ENCODE results near the gene VPS16. TPM values are rescaled to one million over a fixed set of nuclear protein-coding genes. Genes with fewer than 3 reads are reported as not detected.

The VPS16 gene
- total and polyA plus RNA-seq, 2 of the 4 experiments (the other 2 are of a cell fraction) = 38.7 to 48.0 TPM

DNA sequence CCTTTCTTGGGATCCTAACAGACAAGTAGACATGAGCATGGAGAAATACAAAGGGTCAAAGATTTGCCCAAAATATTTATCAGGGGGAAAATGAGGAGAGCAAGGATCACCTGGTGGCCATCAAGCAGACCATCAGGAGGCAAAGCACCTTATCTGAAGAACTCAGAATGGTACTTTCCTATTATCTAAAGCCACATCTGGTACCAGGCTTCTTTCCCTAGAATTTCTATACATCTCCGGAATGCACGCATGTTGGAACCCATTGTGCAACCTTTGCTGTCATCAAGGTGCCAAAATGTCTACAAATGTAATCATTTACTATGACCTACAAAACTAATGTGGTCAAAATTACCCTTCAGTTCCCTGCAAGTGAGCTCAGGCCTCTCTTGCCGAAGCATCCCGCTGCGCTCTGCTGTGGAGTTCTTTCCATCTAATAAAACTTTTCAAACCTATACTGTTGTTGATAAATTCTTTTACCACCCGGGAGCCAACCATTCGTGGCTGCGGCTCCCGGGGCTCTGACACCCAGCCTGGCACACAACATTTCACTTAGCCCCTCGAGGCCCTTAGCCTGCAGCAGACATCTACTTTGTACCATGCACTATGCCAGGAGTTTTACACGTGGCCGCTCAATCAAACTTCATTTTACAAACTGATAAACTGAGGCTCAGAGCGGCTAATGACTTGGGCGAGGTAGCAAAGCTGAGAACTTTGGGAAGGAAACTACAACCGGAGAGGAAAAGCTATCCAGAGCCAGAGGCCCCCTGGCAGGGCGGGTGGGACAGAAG, 36.3 kb upstream of the VPS16 start:
- peaks cover 3% of the 10 kb centered on the region; the same call in 1 of the 2 replicates for H3K9me1 ChIP-seq (ENCODE audit: insufficient read depth, low read length)
- H2AK5ac ChIP-seq (ENCODE audit: low read depth, low read length) = no peak overlapping the region
- H3K4me2 ChIP-seq (ENCODE audit: low read depth, low read length) = no peak overlapping the region
- BruUV-seq (replicated peaks) = no TSS peak
- no peak overlapping the region for H3K4me3 ChIP-seq (ENCODE audit: insufficient read depth, low read depth, low read length)
- dilution Hi-C loops (cut with HindIII; ENCODE audit: low sequenced_read_pairs, unreplicated experiment) (no loop called here), intact Hi-C loops (cut with micrococcal nuclease) (no loop called here), in situ Hi-C loops (cut with MboI; ENCODE audit: low sequenced_read_pairs) (loop anchor here (25.0 kb wide), 1 partner anchor 692 kb away; the partner anchor contains the start of gene STK35)
- ATAC-seq (ENCODE audit: low read depth) = no peak
- no peak overlapping the region for H2BK20ac ChIP-seq (ENCODE audit: low read depth, low read length)
- TF ChIP-seq CHD1 (IDR thresholded peaks at IDR 0.05; ENCODE audit: low read depth, low read length) = no peak
- TF ChIP-seq CTCF (conservative IDR thresholded peaks at IDR 0.05; ENCODE audit: low read depth, low read length) = no peak
- TF ChIP-seq SMC3 (IDR thresholded peaks at IDR 0.05; ENCODE audit: low read depth, low read length) = no peak
- TF ChIP-seq RFX5 (IDR thresholded peaks at IDR 0.05; ENCODE audit: low read depth, low read length) = no peak
- no peak for TF ChIP-seq MXI1 (IDR thresholded peaks at IDR 0.05; ENCODE audit: borderline replicate concordance, low read depth, low read length)
- TF ChIP-seq MAFK (IDR thresholded peaks at IDR 0.05; ENCODE audit: low read depth, low read length) = no peak
- no peak for TF ChIP-seq RCOR1 (IDR thresholded peaks at IDR 0.05; ENCODE audit: insufficient replicate concordance, low read length)
- no peak for TF ChIP-seq POLR2A (IDR thresholded peaks at IDR 0.05; ENCODE audit: low read depth, low read length)
- TF ChIP-seq, protein P1, sequence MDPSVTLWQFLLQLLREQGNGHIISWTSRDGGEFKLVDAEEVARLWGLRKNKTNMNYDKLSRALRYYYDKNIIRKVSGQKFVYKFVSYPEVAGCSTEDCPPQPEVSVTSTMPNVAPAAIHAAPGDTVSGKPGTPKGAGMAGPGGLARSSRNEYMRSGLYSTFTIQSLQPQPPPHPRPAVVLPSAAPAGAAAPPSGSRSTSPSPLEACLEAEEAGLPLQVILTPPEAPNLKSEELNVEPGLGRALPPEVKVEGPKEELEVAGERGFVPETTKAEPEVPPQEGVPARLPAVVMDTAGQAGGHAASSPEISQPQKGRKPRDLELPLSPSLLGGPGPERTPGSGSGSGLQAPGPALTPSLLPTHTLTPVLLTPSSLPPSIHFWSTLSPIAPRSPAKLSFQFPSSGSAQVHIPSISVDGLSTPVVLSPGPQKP (IDR thresholded peaks at IDR 0.05; ENCODE audit: borderline replicate concordance, low read depth, low read length) = no peak
- TF ChIP-seq, protein P2, sequence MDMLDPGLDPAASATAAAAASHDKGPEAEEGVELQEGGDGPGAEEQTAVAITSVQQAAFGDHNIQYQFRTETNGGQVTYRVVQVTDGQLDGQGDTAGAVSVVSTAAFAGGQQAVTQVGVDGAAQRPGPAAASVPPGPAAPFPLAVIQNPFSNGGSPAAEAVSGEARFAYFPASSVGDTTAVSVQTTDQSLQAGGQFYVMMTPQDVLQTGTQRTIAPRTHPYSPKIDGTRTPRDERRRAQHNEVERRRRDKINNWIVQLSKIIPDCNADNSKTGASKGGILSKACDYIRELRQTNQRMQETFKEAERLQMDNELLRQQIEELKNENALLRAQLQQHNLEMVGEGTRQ (IDR thresholded peaks at IDR 0.05; ENCODE audit: low read depth, low read length) = no peak
- no peak for TF ChIP-seq BHLHE40 (IDR thresholded peaks at IDR 0.05; ENCODE audit: low read depth, low read length)
- TF ChIP-seq MAZ (IDR thresholded peaks at IDR 0.05; ENCODE audit: borderline replicate concordance, low read depth, low read length) = no peak
- TF ChIP-seq RAD21 (IDR thresholded peaks at IDR 0.05; ENCODE audit: low read length) = no peak
- TF ChIP-seq CEBPB (IDR thresholded peaks at IDR 0.05; ENCODE audit: low read depth, low read length) = no peak
- no peak for TF ChIP-seq NFE2L2 (IDR thresholded peaks at IDR 0.05; ENCODE audit: low read depth, low read length)
- H3K9me3 ChIP-seq (ENCODE audit: control insufficient read depth, insufficient read depth, low read length) = 0 out of 2 replicates have a peak, but pooled peaks cover 9% of the 10 kb centered on the region
- H4K5ac ChIP-seq (ENCODE audit: low read depth, low read length) = no peak overlapping the region
- no peak overlapping the region for H2AFZ ChIP-seq (replicated peaks; ENCODE audit: low read length, poor library complexity)
- ChIA-PET POLR2A (ENCODE audit: unreplicated experiment) (no interaction called here), CTCF (no interaction called here)
- peaks cover 74% of the 10 kb centered on the region for H3K27me3 ChIP-seq (ENCODE audit: control insufficient read depth, insufficient read depth, low read length)
- no peaks in the 10 kb centered on the region for H3K79me1 ChIP-seq (ENCODE audit: low read depth in 1 of 2, low read length in 2 of 2)
- H3K36me3 ChIP-seq (ENCODE audit: control insufficient read depth, insufficient read depth, low read length) = no peaks in the 10 kb centered on the region
- no peak overlapping the region for H3K9ac ChIP-seq (ENCODE audit: low read depth, low read length)
- no peak overlapping the region for H3K23ac ChIP-seq (ENCODE audit: low read depth, low read length)
- no peaks in the 10 kb centered on the region for H4K20me1 ChIP-seq (ENCODE audit: insufficient read depth, low read length)
- no peak overlapping the region for H2AK9ac ChIP-seq (replicated peaks; ENCODE audit: low read depth, low read length, poor library complexity)
- no peak overlapping the region for H3K18ac ChIP-seq (ENCODE audit: low read depth, low read length)
- no peak overlapping the region for H3K14ac ChIP-seq (replicated peaks; ENCODE audit: low read depth, low read length)
- no peak overlapping the region for H3K27ac ChIP-seq (ENCODE audit: insufficient read depth, low read length)
- H3K56ac ChIP-seq (ENCODE audit: extremely low read depth, insufficient read depth, low read length) = no peak overlapping the region
- no peak for DNase-seq
- H3K4ac ChIP-seq (ENCODE audit: low read depth, low read length) = no peak overlapping the region
- no peak overlapping the region for H4K8ac ChIP-seq (ENCODE audit: low read depth in 2 of 2, low read length in 2 of 2)
- no peak overlapping the region for H2BK120ac ChIP-seq (ENCODE audit: low read depth, low read length)
- no peak overlapping the region for H2BK5ac ChIP-seq (ENCODE audit: low read depth, low read length, poor library complexity, severe bottlenecking)
- H3K4me1 ChIP-seq (ENCODE audit: control insufficient read depth, insufficient read depth, low read length) = peaks cover 3% of the 10 kb centered on the region; the same call in 1 of the 2 replicates
- WGBS, 2 experiments (ENCODE audit: extremely low coverage in 2 of 2, insufficient read length in 1 of 2) = 88% methylated on average over 6 of the region's 16 CpGs; no CpG with 5 or more reads in 1 of the 2 experiments
- H2BK15ac ChIP-seq (ENCODE audit: low read depth, low read length) = no peak overlapping the region
- no peak overlapping the region for H4K91ac ChIP-seq (ENCODE audit: insufficient read depth, low read depth, low read length)
